Ishikawa (cell line): ENCODE measurements around the gene GOLGB1.

Source experiments
- MAX ChIP-seq: IDR thresholded peaks from 2 replicates; pipeline ENCODE4 v1.6.1; 2012
- RAD21 ChIP-seq: IDR thresholded peaks from 2 replicates; pipeline ENCODE4 v1.6.1; 2012; ENCODE audit warnings: low read depth
- YY1 ChIP-seq: IDR thresholded peaks from 2 replicates; pipeline ENCODE4 v1.6.1; 2012; ENCODE audit warnings: low read depth

GRCh38 chr3:121749276-121750086, at the start of gene GOLGB1:
- no peak for TF ChIP-seq RAD21
- TF ChIP-seq YY1: peak; percentile 41; the same call in 1 of the 2 replicates
- TF ChIP-seq MAX: peak; percentile 69
